Muscle of leg (tissue), 11 donors: ENCODE data around the gene C16orf92. TPM values are rescaled to one million over a fixed set of nuclear protein-coding genes. Genes with fewer than 3 reads are reported as not detected.
"Not testable (repeated sequence)": the region's sequence is repeated elsewhere in the genome, so short reads cannot be mapped to it uniquely, and the experiment has no call there.

Experiments
- DNase-seq: peaks from one replicate; pipeline ENCODE4 v3.0.0; 2013
- H3K27ac ChIP-seq: one replicate; pipeline ENCODE4 v1.5.1; 2013; ENCODE audit warnings: mild to moderate bottlenecking, low read length, control low read depth
- H3K27me3 ChIP-seq: one replicate; pipeline ENCODE4 v1.6.1; 2013; ENCODE audit warnings: low read length; ENCODE audit not compliant: control insufficient read depth, insufficient read depth
- H3K36me3 ChIP-seq: one replicate; pipeline ENCODE4 v1.6.1; 2013; ENCODE audit warnings: low read length; ENCODE audit not compliant: control insufficient read depth, insufficient read depth
- H3K4me1 ChIP-seq: one replicate; pipeline ENCODE4 v1.6.1; 2013; ENCODE audit warnings: low read length; ENCODE audit not compliant: control insufficient read depth, insufficient read depth
- H3K4me3 ChIP-seq: one replicate; pipeline ENCODE4 v1.5.1; 2013; ENCODE audit warnings: low read length, control low read depth
- H3K9me3 ChIP-seq: replicated peaks from 2 replicates; pipeline ENCODE4 v1.6.1; 2013; ENCODE audit warnings: low read depth, low read length; ENCODE audit not compliant: control insufficient read depth
- WGBS: methylation state at CpG from one replicate; pipeline ENCODE4 v1.1.5; 2013; ENCODE audit warnings: missing lambda C conversion rate; ENCODE audit not compliant: insufficient coverage; 5-methylcytosine and 5-hydroxymethylcytosine counted together
- polyA plus RNA-seq, 8 donors: library from polyadenylated mRNA; unstranded; fragments of 120-200 nt; gene quantifications; one replicate each; pipeline versions ENCODE4 v1.2.1 to v1.2.3, GENCODE V29; 2013; ENCODE audit warnings: inconsistent platforms in 1 of 8, low replicate concordance in 1 of 8; ENCODE audit not compliant: insufficient read length in 8 of 8, insufficient read depth in 1 of 8
- total RNA-seq: library from RNA; stranded (reverse); fragments of 120-200 nt; gene quantifications from one replicate; pipeline ENCODE4 v1.2.4, GENCODE V29; 2013

Gene C16orf92
- total and polyA plus RNA-seq, 9 donors = not detected

- H3K27me3 ChIP-seq = peaks cover 61% of the 10 kb centered on the region
- DNase-seq = no peak
- WGBS = 28% methylated on average over 11 of the region's 13 CpGs
- H3K36me3 ChIP-seq = no peaks in the 10 kb centered on the region
- no peaks in the 10 kb centered on the region for H3K9me3 ChIP-seq
- H3K4me3 ChIP-seq = no peak overlapping the region
- no peak overlapping the region for H3K27ac ChIP-seq
- peaks cover 28% of the 10 kb centered on the region for H3K4me1 ChIP-seq
Measured at GRCh38 chr16:30027588-30028437, 4.8 kb downstream of the C16orf92 start.

- DNase-seq = peak; percentile 57
- no peak overlapping the region for H3K4me3 ChIP-seq
- H3K4me1 ChIP-seq = peaks cover 28% of the 10 kb centered on the region
- no peak overlapping the region for H3K27ac ChIP-seq
- no peaks in the 10 kb centered on the region for H3K9me3 ChIP-seq
- no peaks in the 10 kb centered on the region for H3K36me3 ChIP-seq
- 6% methylated on average over 13 of the region's 18 CpGs for WGBS
- H3K27me3 ChIP-seq = peaks cover 61% of the 10 kb centered on the region
Measured at GRCh38 chr16:30028438-30029076, 5.6 kb downstream of the C16orf92 start.

GRCh38 chr16:30030011-30030685 lies 7.2 kb downstream of the C16orf92 start:
- no peak overlapping the region for H3K27ac ChIP-seq
- no peaks in the 10 kb centered on the region for H3K9me3 ChIP-seq
- peaks cover 60% of the 10 kb centered on the region for H3K27me3 ChIP-seq
- H3K4me1 ChIP-seq = peaks cover 28% of the 10 kb centered on the region
- no peak for DNase-seq
- 11% methylated on average over 23 of the region's 23 CpGs for WGBS
- no peak overlapping the region for H3K4me3 ChIP-seq
- no peaks in the 10 kb centered on the region for H3K36me3 ChIP-seq

GRCh38 chr16:30030841-30031413 lies 7.9 kb downstream of the C16orf92 start, which contains the start of gene TLCD3B:
Gene TLCD3B (minus strand): TSS chr16:30031271. CDS start chr16:30030527, 744 bp downstream.
- no peak for DNase-seq
- Histone ChIP-seq H3K27me3 (peaks cover 63% of the 10 kb centered on the region), H3K27ac (no peak within 1 kb of the TSS), H3K36me3 (no peaks in the 10 kb centered on the region), H3K4me3 (no peak within 1 kb of the TSS), H3K9me3 (no peaks in the 10 kb centered on the region), H3K4me1 (peaks cover 28% of the 10 kb centered on the region)
- WGBS = 3% methylated on average over 16 of the region's 27 CpGs

- no peak for DNase-seq
- WGBS = 10% methylated on average over 2 of the region's 11 CpGs
- Histone ChIP-seq H3K4me3 (no peak overlapping the region), H3K27ac (no peak overlapping the region), H3K4me1 (peaks cover 28% of the 10 kb centered on the region), H3K27me3 (peaks cover 66% of the 10 kb centered on the region), H3K9me3 (no peaks in the 10 kb centered on the region), H3K36me3 (no peaks in the 10 kb centered on the region)
Measured at GRCh38 chr16:30031477-30031918, 8.5 kb downstream of the C16orf92 start.

GRCh38 chr16:30032083-30032819 lies 9.3 kb downstream of the C16orf92 start:
- H3K27me3 ChIP-seq = peaks cover 64% of the 10 kb centered on the region
- H3K27ac ChIP-seq = no peak overlapping the region
- peak; percentile 49 for DNase-seq
- no peaks in the 10 kb centered on the region for H3K9me3 ChIP-seq
- H3K4me1 ChIP-seq = peaks cover 28% of the 10 kb centered on the region
- 7% methylated on average over 5 of the region's 12 CpGs for WGBS
- no peak overlapping the region for H3K4me3 ChIP-seq
- H3K36me3 ChIP-seq = no peaks in the 10 kb centered on the region

- peaks cover 55% of the 10 kb centered on the region for H3K27me3 ChIP-seq
- no peak overlapping the region for H3K4me3 ChIP-seq
- DNase-seq = no peak
- no peak overlapping the region for H3K27ac ChIP-seq
- no peaks in the 10 kb centered on the region for H3K9me3 ChIP-seq
- H3K36me3 ChIP-seq = no peaks in the 10 kb centered on the region
- 76% methylated on average over 6 of the region's 7 CpGs for WGBS
- peaks cover 22% of the 10 kb centered on the region for H3K4me1 ChIP-seq
Measured at GRCh38 chr16:30033270-30033669, 10.3 kb downstream of the C16orf92 start.

- Histone ChIP-seq H3K9me3 (no peaks in the 10 kb centered on the region), H3K4me3 (no peak overlapping the region), H3K4me1 (no peaks in the 10 kb centered on the region), H3K27ac (no peak overlapping the region), H3K27me3 (peaks cover 5% of the 10 kb centered on the region), H3K36me3 (no peaks in the 10 kb centered on the region)
- 84% methylated on average over 5 of the region's 5 CpGs for WGBS
- no peak for DNase-seq
Measured at GRCh38 chr16:30040221-30040620, 17.2 kb downstream of the C16orf92 start.

- H3K27ac ChIP-seq, H3K9me3 ChIP-seq, H3K4me1 ChIP-seq, H3K27me3 ChIP-seq, H3K36me3 ChIP-seq, H3K4me3 ChIP-seq, DNase-seq: not testable (repeated sequence)
- WGBS = 100% methylated on average over 1 of the region's 5 CpGs
Measured at GRCh38 chr16:30040690-30041089, 17.7 kb downstream of the C16orf92 start.
